SK-MEL-5 (cell line): ENCODE measurements around the gene DERA. TPM values are rescaled to one million over a fixed set of nuclear protein-coding genes. Genes with fewer than 3 reads are reported as not detected.
"Not testable (repeated sequence)": the region's sequence is repeated elsewhere in the genome, so short reads cannot be mapped to it uniquely, and the experiment has no call there.

Experiments
- DNase-seq: peaks from one replicate; pipeline ENCODE4 v3.0.0-alpha.2; 2016; ENCODE audit warnings: low read depth, low spot score
- in situ Hi-C: cut with HindIII; loops from 2 replicates; pipeline ENCODE4 v1.10.0; 2016; ENCODE audit warnings: low sequenced_read_pairs, high pct_unique_total_duplicates, low pct_unique_long_range_greater_than_20kb
- total RNA-seq: library from RNA; depleted of rRNA; stranded (reverse); fragments of >200 nt; shearing (Covaris generic); gene quantifications from 2 replicates; pipeline ENCODE4 v1.2.3, GENCODE V29; 2014

The DERA gene
- total RNA-seq, 1 experiment from 2014 or later, result 200 TPM

DNA sequence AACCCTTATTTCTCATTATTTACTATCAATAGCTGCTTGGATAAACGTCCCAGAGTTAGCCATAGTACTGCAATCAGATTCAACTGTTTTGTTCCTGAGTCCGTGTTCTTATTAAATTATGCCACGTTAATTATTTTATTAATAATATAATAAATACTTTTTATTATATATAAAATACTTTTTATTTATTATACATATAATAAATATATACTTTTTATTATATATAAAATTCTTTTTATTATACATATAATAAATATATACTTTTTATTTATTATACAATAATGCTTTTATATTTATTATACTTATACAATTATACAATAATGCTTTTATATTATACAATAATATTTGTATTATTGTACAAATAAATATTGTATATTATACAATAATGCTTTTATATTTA, 17.9 kb upstream of the DERA start:
- DNase-seq, result no peak
- in situ Hi-C loops, result no loop called here

DNA sequence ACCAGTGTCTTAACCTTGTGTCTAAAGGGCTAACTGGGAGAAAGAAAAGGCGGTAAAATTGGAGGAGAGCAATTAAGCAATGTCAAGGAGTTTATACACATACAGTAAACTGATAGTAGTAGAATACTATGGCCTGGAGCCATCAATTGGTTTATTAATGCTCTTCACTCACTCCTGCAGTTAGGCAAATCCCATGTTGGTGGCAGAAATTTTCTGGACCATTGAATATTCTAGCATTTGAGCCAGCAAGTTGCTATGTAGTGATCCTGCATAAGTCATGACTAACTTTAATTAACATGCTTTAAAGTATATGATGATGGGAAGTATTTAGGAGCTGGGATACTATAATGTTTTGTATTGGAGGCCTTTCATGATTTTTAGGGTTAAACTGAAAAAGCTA, 14.3 kb upstream of the DERA start:
- in situ Hi-C loops, result no loop called here
- no peak for DNase-seq

DNA sequence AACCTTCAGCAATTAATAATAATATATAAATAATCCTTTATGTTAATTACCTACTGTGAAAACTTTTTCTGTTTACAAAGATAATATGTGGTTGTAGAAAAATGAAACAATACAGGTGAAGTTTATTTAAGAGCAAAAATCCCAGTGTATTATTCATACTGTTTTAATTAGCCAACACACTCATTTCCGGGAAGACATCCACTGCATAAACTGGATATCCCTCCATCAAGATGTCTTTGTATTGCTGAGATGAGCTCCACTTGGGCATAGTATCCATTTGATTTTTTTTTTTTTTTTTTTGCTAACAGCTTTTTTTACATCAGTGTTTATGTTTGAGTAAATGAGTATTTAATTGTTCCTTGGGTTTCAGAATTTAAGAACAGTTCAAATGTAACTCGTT, 13.7 kb upstream of the DERA start:
- no peak for DNase-seq
- in situ Hi-C loops, result no loop called here

DNA sequence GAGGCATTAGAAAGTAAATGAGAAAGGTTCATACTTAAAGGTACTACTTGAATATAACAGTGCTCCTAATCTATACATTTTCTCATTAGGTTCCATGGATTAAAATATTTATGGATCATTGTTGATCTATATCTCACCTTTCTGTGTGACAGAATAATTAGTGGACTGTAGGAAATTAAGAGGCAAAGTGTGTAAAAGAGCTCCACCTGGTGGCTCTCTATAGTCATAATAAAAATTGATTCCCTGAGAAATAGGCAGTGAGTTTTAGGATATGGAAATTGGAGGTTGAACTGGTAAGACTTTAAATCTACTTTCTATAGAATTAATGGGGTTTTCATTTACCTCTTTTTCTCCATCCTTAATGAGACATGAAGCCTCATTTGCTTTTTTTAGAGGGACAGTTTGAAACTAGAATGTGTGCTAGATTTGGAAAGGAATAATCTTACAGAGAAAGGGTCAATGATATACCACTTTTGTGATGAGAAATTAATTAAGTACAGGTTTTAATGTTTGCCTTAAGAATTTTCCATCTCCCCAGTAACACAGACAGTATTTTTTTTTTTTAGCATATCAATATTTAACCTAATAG, 11.8 kb upstream of the DERA start:
- in situ Hi-C loops, result no loop called here
- peak; percentile 60 for DNase-seq

DNA sequence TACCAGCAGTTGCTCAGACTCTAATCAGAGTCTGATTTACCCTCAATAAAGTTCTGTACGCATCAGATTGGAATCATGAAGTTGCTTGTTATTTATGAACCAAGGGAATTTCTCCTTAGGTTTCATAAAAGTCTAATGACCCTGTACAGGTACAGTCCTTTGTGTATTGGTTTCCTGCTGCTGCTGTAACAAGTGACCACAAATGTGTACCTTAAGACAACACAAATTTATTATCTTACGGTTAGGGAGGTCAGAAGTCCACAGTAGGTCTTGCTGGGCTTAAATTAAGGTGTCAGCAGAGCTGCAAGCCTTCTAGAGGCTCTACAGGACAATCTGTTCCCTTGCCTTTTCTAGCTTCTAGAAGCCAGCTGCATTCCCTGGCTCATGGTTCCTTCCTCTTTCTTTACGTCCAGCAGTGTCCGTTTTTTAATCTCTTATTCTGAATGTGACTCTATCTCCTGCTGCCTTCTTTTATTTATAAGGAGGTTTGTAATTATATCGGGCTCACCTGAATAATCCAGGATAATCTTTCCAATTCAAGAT, 6.7 kb upstream of the DERA start:
- DNase-seq, result no peak
- in situ Hi-C loops, result no loop called here

DNA sequence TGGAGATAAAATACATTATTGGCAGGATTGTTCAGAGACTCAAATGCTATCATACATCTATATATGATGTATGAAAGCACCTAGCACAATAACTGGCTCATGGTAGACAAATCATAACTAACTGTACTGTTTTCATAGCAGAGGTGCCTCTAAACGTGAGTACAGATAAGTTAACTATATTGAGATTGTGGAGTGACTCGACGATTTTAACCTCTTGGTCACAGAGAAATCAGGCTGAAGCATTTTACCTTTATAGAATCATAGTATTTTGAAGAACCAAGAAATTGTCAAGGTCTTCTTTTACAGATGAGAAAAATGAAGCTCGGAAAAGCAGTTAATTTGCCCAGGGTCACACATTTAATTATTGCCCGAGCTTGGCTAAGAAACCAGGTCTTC, 666 bp upstream of the DERA start:
- in situ Hi-C loops, result no loop called here
- no peak for DNase-seq

DNA sequence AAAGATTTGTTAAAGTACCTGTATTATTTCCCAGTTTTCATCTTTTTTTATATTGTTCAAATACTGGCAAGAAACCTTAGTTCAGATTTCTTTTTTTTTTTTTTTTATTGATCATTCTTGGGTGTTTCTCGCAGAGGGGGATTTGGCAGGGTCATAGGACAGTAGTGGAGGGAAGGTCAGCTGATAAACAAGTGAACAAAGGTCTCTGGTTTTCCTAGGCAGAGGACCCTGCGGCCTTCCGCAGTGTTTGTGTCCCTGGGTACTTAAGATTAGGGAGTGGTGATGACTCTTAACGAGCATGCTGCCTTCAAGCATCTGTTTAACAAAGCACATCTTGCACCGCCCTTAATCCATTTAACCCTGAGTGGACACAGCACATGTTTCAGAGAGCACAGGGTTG, 799 bp downstream of the DERA start:
- peak; percentile 51 for DNase-seq
- in situ Hi-C loops, result not testable (repeated sequence)

DNA sequence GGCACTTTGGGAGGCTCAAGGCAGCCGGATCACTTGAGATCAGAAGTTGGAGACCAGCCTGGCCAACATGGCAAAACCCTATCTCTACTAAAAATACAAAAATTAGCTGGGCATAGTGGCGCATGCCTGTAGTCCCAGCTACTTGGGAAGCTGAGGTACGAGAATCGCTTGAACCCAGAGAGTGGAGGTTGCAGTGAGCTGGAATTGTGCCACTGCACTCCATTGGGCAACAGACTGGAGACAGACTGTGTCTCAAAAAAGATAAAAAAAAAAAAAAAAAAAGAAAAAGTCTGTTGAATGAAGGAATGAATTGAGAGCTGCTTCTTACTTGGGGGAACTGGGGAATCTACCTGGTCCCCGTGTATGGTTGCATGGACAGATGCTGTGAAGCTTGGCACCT, 3.0 kb downstream of the DERA start:
- DNase-seq, in situ Hi-C loops: not testable (repeated sequence)

DNA sequence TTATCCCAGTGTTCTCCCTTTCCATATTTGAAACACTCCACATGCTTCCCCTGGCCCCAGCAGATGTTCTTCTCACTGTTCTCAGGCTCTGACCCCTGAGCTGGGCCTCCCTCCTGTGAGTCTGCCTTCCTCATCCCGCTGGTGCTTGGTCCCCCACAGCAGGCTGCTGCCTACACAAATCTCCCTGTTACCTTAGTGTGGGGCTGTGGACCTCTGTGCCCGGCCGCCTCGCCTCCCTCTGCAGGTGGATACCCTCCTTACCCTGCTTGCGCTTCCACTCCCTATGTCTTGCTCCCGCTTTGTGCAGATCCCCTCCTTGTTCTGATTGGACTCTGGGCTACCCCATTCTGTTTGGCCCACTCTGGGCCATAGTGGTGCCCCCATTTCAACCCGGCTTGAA, 6.9 kb downstream of the DERA start:
- no peak for DNase-seq
- in situ Hi-C loops, result no loop called here

DNA sequence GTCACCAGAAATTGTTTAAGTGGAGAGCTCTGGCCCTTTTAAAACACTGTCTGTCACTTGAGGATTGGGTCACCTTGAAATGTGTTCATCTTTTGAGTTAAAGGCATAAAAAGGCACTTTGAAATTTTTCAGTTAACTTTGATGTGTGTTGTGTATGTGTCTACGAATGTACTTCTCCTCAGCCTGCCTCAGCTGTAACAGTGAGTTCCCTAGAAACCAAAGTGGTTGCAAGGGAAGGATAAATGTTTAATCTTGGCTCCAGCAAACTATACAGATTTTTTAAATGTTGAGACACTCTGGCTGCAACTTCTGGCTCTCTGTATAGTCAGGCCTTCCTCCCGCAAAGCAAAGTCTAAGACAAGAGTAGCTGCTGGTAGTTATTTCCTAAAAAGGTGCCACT, 8.3 kb downstream of the DERA start:
- DNase-seq, result no peak
- in situ Hi-C loops, result no loop called here

DNA sequence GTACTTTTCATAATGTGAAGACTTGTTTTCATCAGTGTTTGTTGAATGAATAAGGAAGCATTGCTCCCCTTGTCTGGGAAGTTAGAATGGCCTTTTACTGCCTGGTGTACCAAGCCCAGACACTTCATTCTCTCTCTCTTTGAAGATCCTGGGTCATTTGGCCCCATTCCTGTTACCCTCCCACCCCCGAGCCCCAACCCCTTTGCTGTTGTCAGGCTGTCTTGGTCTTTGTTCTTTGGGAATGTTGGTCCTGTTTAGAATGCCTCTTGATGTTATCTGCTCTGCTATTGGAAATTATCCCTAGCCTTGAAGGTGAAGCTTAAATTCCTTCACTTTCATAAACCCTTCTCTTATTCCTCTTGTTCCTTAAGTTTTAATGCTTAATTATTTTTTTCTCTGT, 13.8 kb downstream of the DERA start:
- no peak for DNase-seq
- in situ Hi-C loops, result no loop called here

DNA sequence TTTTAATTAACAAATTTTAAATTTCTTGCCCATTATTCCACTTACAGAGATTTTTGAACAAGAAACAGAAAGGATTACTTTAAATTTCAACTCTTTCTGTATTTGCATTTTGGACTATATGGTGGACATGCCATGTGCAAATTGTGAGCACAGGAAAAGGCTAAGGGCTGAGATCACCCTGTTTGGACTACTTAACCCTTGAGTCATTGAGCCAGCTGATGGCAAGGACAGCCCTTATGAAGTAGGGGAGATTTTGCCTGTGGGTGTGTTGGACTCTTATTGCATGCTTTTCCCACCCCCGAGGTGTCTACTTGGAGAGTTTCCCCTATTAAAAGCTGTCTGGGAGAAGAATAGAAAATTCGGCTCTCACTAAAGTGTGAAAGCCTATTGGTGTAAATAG, 17.2 kb downstream of the DERA start:
- DNase-seq, result no peak
- in situ Hi-C loops, result no loop called here

DNA sequence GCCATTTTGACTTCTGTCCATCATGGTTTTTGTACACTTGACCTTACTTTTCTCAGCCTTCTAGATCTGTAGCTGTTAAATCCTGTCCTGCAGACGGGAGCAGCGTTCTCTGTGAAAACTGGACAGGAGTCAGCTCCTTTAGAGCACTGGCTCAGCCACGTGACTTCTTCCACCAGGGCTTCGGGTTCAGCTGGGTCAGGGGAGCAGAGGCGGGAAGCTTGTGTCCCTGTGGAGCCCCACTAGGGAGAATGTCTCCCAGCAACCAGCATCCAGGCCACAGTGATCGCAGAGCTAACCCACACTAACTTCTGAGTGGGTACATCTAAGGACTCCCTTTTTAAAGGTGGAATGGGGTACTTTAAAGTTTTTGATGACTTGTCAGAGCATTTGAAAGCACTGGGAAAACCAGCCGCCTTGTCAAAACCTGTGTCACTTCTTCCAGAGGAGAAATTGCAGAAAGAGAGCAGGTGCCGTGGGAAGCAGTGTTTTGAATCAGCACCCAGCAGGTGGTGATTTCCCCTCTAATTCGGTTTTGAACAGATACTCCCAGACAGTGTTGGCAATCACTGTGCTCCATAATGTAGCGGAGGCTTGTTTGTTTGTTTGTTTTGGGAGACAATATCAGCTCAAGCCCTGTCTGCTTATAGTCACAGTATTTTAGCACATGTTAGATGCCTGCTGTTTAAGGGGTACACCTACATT, 17.9 kb downstream of the DERA start:
- DNase-seq, result no peak
- in situ Hi-C loops, result no loop called here

DNA sequence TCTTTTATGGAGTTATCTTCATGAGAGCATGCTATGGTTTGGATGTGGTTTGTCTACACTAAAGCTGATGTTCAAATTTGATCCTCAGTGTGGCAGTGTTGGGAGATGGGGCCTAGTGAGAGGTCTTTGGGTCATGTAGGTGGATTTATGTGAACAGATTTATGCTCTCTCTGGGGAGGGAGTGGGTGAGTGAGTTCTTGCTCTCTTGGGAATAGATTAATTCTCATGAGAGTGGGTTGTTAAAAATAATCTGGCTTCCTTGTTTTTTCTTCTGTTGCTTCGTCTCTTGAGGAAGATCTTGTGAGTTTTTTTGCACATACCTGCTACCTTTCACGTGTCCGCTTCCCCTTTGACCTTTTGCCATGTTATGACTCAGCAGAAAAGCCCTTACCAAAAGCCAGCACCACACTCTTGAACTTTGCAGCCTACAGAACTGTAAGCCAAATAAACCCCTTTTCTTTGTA, 20.5 kb downstream of the DERA start:
- in situ Hi-C loops, result no loop called here
- DNase-seq, result peak; percentile 43

DNA sequence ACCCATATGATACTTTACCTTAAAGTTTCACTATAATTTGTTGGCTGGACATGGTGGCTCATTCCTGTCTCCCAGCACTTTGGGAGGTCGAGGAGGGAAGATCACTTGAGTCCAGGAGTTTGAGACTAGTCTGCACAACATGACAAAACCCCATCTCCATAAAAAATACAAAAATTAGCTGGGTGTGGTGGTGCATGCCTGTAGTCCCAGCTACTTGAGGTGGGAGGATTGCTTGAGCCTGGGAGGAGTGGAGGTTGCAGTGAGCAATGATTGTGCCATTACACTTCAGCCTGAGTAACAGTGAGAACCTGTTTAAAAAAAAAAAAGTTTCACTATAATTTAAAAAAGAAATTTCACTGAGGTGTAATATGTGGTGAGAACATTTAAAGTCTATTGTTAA, 21.2 kb downstream of the DERA start:
- DNase-seq, result no peak
- in situ Hi-C loops, result no loop called here

DNA sequence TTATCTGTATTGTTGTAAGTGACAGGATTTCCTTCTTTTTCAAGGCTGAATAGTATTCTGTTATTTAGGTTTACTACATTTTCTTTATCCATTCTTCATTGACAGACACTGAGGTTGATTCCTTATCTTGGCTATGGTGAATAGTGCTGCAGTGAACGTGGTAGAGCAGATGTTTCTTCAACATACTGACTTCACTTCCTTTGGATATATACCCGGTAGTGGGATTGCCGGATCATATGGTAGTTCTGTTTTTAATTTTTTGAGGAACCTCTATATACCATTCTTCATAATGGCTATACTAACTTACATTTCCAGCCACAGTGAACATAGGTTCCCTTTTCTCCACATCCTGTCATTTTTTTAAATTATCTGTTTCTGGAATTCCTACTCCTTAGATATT, 21.8 kb downstream of the DERA start:
- in situ Hi-C loops, result no loop called here
- no peak for DNase-seq

DNA sequence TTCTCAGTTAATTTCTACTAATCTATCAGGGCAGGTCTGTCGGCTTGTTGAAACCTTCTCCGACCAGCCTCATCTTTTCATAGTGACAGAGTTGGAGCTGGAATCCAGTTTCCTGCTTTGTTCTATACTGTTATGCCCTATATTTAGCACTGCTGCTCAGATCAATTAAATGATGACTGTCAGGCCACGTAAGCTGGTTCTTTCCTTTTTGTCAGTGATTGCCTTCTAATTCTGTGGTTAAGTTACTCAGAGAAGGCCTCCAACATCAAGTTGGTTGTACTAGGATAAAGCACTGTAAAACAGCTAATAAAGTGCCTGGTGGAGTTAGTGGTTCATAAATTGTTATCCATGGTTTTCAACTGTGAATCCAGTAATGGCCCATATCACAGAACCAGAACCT, 22.6 kb downstream of the DERA start:
- in situ Hi-C loops, result no loop called here
- no peak for DNase-seq

DNA sequence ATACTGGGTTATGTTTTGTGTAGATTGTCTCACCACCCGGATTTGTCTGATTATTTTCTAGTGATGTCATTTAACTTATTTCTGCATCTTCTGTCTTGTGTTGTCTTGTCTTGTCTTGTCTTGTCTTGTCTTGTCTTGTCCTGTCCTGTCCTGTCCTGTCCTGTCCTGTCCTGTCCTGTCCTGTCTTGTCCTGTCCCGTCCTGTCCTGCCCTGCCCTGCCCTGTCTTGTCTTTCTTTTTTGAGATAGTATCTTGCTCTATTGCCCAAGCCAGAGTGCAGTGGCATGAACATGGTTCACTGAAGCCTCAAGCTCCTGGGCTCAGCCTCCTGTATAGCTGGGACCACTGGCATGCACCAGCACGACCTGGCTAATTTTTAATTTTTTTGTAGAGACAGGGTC, 25.6 kb downstream of the DERA start:
- DNase-seq, result no peak
- in situ Hi-C loops, result no loop called here

DNA sequence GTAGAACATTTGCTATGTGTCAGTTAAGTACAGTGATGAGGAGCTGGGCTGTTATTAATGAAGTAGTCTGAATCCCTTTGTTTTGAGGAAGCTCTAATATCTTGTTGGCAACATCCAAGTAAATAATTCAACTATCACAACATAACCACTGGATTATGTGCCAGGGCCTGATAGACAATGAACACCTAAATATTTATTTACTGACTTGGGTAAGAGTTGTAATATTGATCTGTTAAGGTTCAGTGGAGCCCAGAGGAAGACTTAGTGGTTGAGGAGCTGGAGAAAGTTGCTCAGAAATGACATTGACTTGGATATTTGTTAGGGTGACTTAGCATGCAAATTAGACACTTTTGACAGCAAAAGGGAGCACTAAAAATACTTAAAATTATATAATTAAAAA, 26.8 kb downstream of the DERA start:
- DNase-seq, result no peak
- in situ Hi-C loops, result no loop called here
